ENCODE measurements around the gene NCKAP5.

Gene NCKAP5

GRCh38 chr2:133568172-133568571 is at the start of gene NCKAP5:
Gene NCKAP5 (minus strand): TSS chr2:133568463. CDS start chr2:133517526, 50,937 bp downstream.
- no peak for DNase-seq (ENCODE audit: low read depth)

GRCh38 chr2:133609664-133610063 is 41.4 kb upstream of the NCKAP5 start:
- DNase-seq (ENCODE audit: low read depth) = no peak

- no peak for DNase-seq (ENCODE audit: low read depth)
These were observed 40.0 kb upstream of the NCKAP5 start for GRCh38 chr2:133608291-133608690.

- DNase-seq (ENCODE audit: low read depth) = no peak
These were observed 39.4 kb upstream of the NCKAP5 start for GRCh38 chr2:133607679-133608078.

- no peak for DNase-seq (ENCODE audit: low read depth)
These were observed 38.4 kb upstream of the NCKAP5 start for GRCh38 chr2:133606616-133607015.

GRCh38 chr2:133605766-133606137 is 37.5 kb upstream of the NCKAP5 start:
- no peak for DNase-seq (ENCODE audit: low read depth)

- DNase-seq (ENCODE audit: low read depth) = no peak
These were observed 36.9 kb upstream of the NCKAP5 start for GRCh38 chr2:133605011-133605765.

DNA sequence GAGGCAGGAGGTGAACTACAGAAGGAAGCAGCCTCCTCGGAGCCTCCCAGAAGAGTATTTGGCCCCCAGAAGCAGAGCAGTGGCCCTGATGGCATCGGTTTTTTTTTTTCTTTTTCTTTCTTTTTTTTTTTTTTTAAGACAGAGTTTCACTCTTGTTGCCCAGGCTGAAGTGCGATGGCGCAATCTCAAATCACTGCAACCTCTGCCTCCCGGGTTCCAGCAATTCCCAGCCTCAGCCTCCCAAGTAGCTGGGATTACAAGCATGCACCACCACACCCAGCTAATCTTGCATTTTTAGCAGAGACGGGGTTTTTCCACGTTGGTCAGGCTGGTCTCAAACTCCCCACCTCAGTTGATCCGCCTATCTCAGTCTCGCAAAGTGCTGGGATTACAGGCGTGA is 34.8 kb upstream of the NCKAP5 start:
- DNase-seq (ENCODE audit: low read depth) = no peak

DNA sequence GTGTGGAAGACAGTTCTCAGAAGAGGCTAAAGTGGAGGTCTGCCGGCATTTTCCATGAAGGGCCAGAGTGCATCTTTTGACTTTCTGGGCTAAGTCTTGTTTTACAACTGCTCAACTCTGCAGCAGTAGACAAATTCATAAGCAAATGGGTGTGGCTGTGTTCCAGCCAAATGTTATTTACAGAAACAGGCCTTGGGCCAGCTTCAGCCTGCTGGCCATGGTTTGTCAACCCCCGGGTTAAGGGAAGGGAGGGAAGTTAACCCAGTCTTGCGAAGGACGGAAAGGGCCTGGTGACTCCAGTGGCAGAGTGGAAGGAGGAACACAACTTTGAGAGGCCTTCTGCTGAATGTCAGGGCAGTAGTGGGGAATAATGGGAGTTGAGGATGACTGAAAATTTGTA is 34.3 kb upstream of the NCKAP5 start:
- no peak for DNase-seq (ENCODE audit: low read depth)

DNA sequence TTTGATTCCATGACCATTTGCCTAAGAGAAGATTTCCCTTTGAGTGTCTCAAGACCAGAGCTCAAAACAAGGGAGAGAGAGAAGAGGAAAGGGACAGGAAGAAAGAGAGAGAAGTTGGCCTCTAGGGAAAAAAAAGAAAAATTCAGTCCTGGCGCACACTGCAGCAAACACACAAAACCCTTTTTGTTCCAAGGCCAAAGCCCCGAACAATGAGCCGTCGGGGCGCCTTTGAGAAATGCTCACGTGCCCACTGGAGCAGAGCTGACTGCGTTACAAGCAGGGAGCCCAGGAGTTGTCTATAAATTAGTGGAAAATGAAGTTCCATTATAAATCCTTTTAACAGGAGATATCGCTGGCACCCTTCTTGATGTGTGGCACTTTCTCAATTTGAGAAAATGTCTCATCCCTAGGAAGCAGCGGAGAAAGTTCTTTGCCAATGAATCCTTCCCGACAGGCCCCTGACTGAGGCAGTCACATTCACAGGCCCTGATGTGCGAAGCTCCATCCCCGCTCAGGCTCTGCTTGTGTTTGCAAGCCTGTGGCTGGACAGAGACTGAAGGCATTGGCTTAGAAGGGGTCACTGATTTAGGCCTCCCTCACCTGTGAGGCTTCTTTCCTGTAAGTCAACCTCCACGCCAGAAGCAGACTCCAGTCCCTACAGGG is 32.1 kb upstream of the NCKAP5 start:
- no peak for DNase-seq (ENCODE audit: low read depth)

GRCh38 chr2:133599811-133600210 is 31.5 kb upstream of the NCKAP5 start:
- no peak for DNase-seq (ENCODE audit: low read depth)

DNA sequence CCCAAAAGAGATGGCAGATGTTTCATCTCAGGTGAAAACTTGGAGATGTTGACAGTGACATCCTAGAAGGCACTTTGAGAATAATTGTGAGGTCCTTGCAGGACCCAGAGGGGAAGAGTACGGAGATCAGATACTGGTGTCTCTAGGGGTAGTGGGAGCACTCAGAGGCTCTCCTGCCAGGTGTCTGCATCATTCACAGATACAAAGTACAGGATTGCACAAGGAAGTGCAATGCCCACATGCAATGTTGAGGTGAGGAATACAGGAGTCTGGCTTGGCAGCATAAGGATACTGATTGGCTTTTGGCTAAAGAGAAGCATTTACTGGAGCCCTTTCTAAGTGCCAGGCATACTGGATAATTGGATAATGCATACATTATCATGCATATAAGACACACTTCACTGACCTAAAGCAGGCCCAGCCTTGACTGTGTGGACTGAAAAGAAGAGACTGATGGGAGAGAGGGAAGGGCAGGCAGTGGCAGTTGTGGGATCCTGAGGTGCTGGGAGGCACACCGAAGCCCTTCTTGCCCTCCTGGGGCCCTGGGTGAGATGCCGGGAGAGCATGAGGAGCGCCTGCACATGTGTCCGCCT is 31.0 kb upstream of the NCKAP5 start:
- DNase-seq (ENCODE audit: low read depth) = no peak

GRCh38 chr2:133598769-133599168 is 30.5 kb upstream of the NCKAP5 start:
- no peak for DNase-seq (ENCODE audit: low read depth)

- no peak for DNase-seq (ENCODE audit: low read depth)
These were observed 28.6 kb upstream of the NCKAP5 start for GRCh38 chr2:133596701-133597393.

- no peak for DNase-seq (ENCODE audit: low read depth)
These were observed 22.9 kb upstream of the NCKAP5 start for GRCh38 chr2:133591164-133591563.

GRCh38 chr2:133589456-133589855 is 21.2 kb upstream of the NCKAP5 start:
- no peak for DNase-seq (ENCODE audit: low read depth)

DNA sequence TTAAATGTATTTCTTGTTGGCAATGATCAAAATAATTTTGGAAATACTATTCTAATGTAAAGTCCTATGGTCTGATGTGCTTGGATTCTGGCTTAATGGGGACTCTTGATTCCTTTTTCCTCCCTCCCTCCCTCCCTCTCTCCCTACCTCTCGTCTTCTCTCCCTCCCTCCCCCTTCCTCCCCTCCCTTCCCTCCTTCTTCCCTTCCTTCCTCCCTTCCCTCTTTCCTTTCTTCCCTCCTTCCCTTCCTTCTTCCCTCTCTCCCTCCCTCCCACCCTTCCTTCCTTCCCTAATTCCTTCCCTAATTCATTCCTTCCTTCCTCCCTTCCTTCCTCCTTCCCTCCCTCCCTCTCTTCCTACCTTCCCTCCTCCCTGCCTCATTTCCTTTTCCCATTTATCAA is 19.9 kb upstream of the NCKAP5 start:
- no peak for DNase-seq (ENCODE audit: low read depth)

DNA sequence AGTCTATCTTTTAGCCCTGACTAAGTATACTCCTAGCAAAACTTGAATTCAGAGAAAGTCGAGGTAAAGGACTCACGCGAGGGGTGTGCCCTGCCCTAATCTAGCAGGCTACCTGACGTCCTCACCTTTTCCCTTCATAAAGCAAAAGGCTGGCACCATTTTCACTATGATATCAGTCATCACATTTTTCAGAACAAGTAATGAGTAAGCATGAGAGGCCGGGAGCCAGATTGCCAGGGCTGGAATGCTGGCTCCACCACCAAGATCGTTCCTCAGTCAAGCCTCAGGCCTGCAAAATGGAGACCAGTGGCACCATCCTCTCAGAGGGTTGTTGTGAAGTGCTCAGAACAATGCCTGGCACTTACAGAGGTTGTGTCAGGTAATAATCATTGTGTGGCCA is 18.7 kb upstream of the NCKAP5 start:
- no peak for DNase-seq (ENCODE audit: low read depth)

- DNase-seq (ENCODE audit: low read depth) = no peak
These were observed 12.9 kb upstream of the NCKAP5 start for GRCh38 chr2:133581010-133581760.

- no peak for DNase-seq (ENCODE audit: low read depth)
These were observed 11.0 kb upstream of the NCKAP5 start for GRCh38 chr2:133579274-133579673.

DNA sequence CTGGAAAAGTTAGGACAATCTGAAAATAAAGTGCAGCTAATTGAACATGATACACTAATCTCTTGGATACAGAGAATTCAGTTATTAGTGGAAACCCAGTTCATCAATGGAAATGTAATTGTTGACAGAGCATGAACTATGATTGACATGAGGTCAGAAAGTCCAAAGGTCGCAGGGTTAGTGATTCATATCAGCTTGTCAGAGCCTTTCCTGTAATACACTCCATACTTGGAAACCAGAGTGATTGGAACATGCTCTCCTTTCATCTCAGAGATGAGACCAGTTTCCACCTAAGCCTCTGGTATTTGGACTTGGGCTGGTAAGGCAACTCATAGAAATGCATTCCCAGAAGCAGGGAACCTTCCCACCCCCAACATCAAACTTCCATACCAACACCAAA is 8.5 kb upstream of the NCKAP5 start:
- no peak for DNase-seq (ENCODE audit: low read depth)

GRCh38 chr2:133574620-133575019 is 6.4 kb upstream of the NCKAP5 start:
- no peak for DNase-seq (ENCODE audit: low read depth)
